Subcutaneous adipose tissue (tissue), 4 donors: ENCODE data around the gene BBS1. TPM values are rescaled to one million over a fixed set of nuclear protein-coding genes. Genes with fewer than 3 reads are reported as not detected.

Source experiments
- total RNA-seq, 4 donors: library from RNA; depleted of rRNA; stranded (reverse); fragments of >200 nt; gene quantifications; one replicate each; pipeline ENCODE4 v1.1.0, GENCODE V29; 2016
- TF ChIP-seq, protein P1 (sequence below): fragments of 450-650 bp; IDR thresholded peaks from one replicate; pipeline ENCODE4 v1.5.1; 2016; ENCODE audit warnings: low read depth, mild to moderate bottlenecking, control low read depth, antibody characterized with exemption, moderate library complexity

BBS1 gene
- total RNA-seq, 4 donors from 2014 or later: 25.5 to 53.7 (median 39.3) TPM

DNA sequence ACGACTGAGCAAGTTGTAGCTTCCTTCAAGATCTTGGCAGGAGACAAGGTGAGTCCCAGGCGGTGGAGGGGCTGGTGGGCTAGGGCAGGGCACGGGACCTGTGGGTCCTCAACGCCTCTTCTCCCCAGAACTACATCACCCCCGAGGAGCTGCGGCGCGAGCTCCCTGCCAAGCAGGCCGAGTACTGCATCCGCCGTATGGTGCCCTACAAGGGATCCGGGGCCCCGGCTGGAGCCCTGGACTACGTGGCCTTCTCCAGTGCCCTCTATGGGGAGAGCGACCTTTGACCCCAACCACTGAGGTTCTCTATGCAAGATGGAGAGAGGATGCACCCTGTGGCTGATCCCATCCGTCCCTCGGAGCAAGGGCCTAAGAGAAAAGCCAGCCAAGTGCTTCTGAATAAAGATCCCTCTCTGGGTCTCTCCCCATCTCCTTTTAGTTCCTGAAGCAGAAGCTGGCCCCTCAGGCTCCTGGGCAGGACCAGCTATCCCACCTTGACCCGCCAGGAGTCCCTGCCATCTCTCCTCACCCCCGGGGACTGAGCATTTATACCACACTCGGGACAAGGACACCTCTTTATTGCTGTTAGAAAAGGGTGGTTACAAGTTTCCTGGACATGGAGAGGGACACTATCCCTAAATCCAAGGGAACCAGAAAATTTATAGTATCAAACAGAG lies 52.6 kb downstream of the BBS1 start:
- TF ChIP-seq, protein P1, sequence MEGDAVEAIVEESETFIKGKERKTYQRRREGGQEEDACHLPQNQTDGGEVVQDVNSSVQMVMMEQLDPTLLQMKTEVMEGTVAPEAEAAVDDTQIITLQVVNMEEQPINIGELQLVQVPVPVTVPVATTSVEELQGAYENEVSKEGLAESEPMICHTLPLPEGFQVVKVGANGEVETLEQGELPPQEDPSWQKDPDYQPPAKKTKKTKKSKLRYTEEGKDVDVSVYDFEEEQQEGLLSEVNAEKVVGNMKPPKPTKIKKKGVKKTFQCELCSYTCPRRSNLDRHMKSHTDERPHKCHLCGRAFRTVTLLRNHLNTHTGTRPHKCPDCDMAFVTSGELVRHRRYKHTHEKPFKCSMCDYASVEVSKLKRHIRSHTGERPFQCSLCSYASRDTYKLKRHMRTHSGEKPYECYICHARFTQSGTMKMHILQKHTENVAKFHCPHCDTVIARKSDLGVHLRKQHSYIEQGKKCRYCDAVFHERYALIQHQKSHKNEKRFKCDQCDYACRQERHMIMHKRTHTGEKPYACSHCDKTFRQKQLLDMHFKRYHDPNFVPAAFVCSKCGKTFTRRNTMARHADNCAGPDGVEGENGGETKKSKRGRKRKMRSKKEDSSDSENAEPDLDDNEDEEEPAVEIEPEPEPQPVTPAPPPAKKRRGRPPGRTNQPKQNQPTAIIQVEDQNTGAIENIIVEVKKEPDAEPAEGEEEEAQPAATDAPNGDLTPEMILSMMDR: no peak

- TF ChIP-seq, protein P1: no peak
These were observed 53.4 kb downstream of the BBS1 start for GRCh38 chr11:66563832-66564231.

DNA sequence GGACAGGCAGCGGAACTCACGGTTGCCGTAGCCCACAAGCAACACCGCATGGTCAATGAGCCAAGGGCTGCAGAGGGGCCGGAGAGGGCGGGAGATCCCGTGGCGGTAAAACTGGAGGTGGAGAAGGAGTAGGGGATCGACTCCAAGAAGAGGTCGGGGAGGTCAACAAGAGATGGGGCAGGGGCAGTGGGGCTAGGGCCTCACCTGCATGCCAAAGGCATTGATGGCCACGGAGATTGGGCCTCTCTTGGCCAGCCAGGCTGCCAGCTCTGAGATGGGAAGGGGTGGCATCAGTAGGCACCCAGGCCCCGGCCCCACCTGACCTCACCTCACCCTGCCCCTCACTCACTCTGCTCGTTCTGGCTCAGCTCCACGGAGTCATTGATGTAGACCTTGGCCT lies 54.1 kb downstream of the BBS1 start:
- TF ChIP-seq, protein P1: no peak

GRCh38 chr11:66564984-66565383 lies 54.5 kb downstream of the BBS1 start:
- TF ChIP-seq, protein P1: no peak

GRCh38 chr11:66566221-66566620 lies 55.8 kb downstream of the BBS1 start:
- TF ChIP-seq, protein P1: no peak

- TF ChIP-seq, protein P1: no peak
These were observed 57.3 kb downstream of the BBS1 start for GRCh38 chr11:66567787-66568123.

GRCh38 chr11:66568124-66568916 lies 57.9 kb downstream of the BBS1 start, which contains the start of gene CTSF:
Gene CTSF, minus strand, starts transcription at chr11:66568606. Its CDS starts 120 bp downstream, at chr11:66568486.
- TF ChIP-seq, protein P1: no peak
